ENCODE results near the gene ENO2. TPM values are rescaled to one million over a fixed set of nuclear protein-coding genes. Genes with fewer than 3 reads are reported as not detected.
A peak's percentile ranks its signal among the peaks of the same experiment; 100 is the strongest.
"Not testable (repeated sequence)": the region's sequence is repeated elsewhere in the genome, so short reads cannot be mapped to it uniquely, and the experiment has no call there.

Gene ENO2
- total RNA-seq (10 to 100 TPM in 7 of 9 donors, 1 to 10 TPM in 2; 7.4 to 53.6 (median 32.1) TPM), polyA plus RNA-seq (100 to 1,000 TPM in 1 of 3 donors, 10 to 100 TPM in 2; 29.5 to 113 (median 42.3) TPM)
- long read RNA-seq, donor 1, partial matches to known transcripts = 0 of 1 reads
- long read RNA-seq, donor 1, other reads (novel, unspliced or antisense) = 0 of 1 reads
- long read RNA-seq, donor 2, partial matches to known transcripts = 0 of 1 reads
- long read RNA-seq, donor 2, other reads (novel, unspliced or antisense) = 0 of 1 reads
- long read RNA-seq, donor 3, partial matches to known transcripts = 0 of 3 reads
- long read RNA-seq, donor 3, other reads (novel, unspliced or antisense) = 0 of 3 reads
- long read RNA-seq, donor 4, transcript ENO2-201 (12 exons, 2,423 nt) = major isoform, 8 of 11 reads
- long read RNA-seq, donor 4, partial matches to known transcripts = 1 of 11 reads
- long read RNA-seq, donor 4, other reads (novel, unspliced or antisense) = 1 of 11 reads
- long read RNA-seq, donor 5, transcript ENO2-211 (12 exons, 2,549 nt) = minor isoform, 14 of 154 reads
- long read RNA-seq, donor 5, transcript ENO2-201 (12 exons, 2,423 nt) = major isoform, 113 of 154 reads
- long read RNA-seq, donor 5, partial matches to known transcripts = 11 of 154 reads
- long read RNA-seq, donor 5, other reads (novel, unspliced or antisense) = 13 of 154 reads
- long read RNA-seq, donor 6, transcript ENO2-201 (12 exons, 2,423 nt) = major isoform, 26 of 36 reads
- long read RNA-seq, donor 6, transcript ENO2-211 (12 exons, 2,549 nt) = minor isoform, 5 of 36 reads
- long read RNA-seq, donor 6, partial matches to known transcripts = 4 of 36 reads
- long read RNA-seq, donor 6, other reads (novel, unspliced or antisense) = 0 of 36 reads
- long read RNA-seq, donor 7 = 0 reads
- long read RNA-seq, donor 8, partial matches to known transcripts = 0 of 2 reads
- long read RNA-seq, donor 8, other reads (novel, unspliced or antisense) = 0 of 2 reads
- long read RNA-seq, donor 9 = 0 reads
- long read RNA-seq, donor 10, partial matches to known transcripts = 0 of 1 reads
- long read RNA-seq, donor 10, other reads (novel, unspliced or antisense) = 0 of 1 reads

GRCh38 chr12:6914246-6914946, at the start of gene ENO2:
Gene ENO2, plus strand, starts transcription at chr12:6914580. Its CDS starts 1,253 bp downstream, at chr12:6915833.
- Histone ChIP-seq H3K27ac (peak within 1 kb of the TSS in 3 of 5 donors; percentile 52 to 85 (median 76)), H3K36me3 (replicated peaks in 1 of 2) (peaks cover 0 to 5% of the 10 kb centered on the region in 2 donors), H3K9me3 (replicated peaks in 1 of 3) (no peaks in the 10 kb centered on the region), H3K4me1 (replicated peaks in 1 of 2) (peaks cover 6 to 12% of the 10 kb centered on the region in 2 donors), H3K4me3 (peak within 1 kb of the TSS; percentile 24 to 69 (median 41)), H3K27me3 (no peaks in the 10 kb centered on the region)
- 0 to 1% (median 1%) methylated on average over 28 to 67 of the region's 68 CpGs for WGBS, 4 donors
- DNase-seq = peak; percentile 68 to 90 (median 82)
- TF ChIP-seq POLR2A (IDR thresholded peaks at IDR 0.05) = peak in 1 of 2 donors; percentile 52
- no peak for TF ChIP-seq CTCF (IDR thresholded peaks at IDR 0.05)
- intact Hi-C loops (cut with DNase I) = no loop called here

- intact Hi-C loops (cut with DNase I); H3K27me3 ChIP-seq; H3K27ac ChIP-seq; DNase-seq; H3K9me3 ChIP-seq (replicated peaks in 1 of 3); H3K4me3 ChIP-seq: not testable (repeated sequence)
- Histone ChIP-seq H3K4me1 (replicated peaks in 1 of 2) (peaks cover 18 to 28% of the 10 kb centered on the region in 2 donors), H3K36me3 (replicated peaks in 1 of 2) (peaks cover 0 to 73% of the 10 kb centered on the region in 2 donors)
- 92 to 95% (median 94%) methylated on average over 5 of the region's 5 CpGs; no CpG with 5 or more reads in 1 of the 4 donors for WGBS, 4 donors
These were observed 49.1 kb upstream of the ENO2 start for GRCh38 chr12:6865307-6865706.

- Histone ChIP-seq H3K27me3 (no peaks in the 10 kb centered on the region), H3K27ac (peak overlapping the region in 4 of 5 donors; percentile 97 to 98 (median 98)), H3K36me3 (replicated peaks in 1 of 2) (peaks cover 0 to 73% of the 10 kb centered on the region in 2 donors), H3K4me3 (peak overlapping the region in 1 of 4 donors; percentile 93), H3K4me1 (replicated peaks in 1 of 2) (peaks cover 21 to 37% of the 10 kb centered on the region in 2 donors), H3K9me3 (replicated peaks in 1 of 3) (no peaks in the 10 kb centered on the region)
- no peak for TF ChIP-seq POLR2A (IDR thresholded peaks at IDR 0.05)
- TF ChIP-seq CTCF (IDR thresholded peaks at IDR 0.05) = no peak
- DNase-seq = peak in 1 of 7 donors; percentile 50
- intact Hi-C loops (cut with DNase I) = no loop called here
- WGBS, 4 donors = 76 to 85% (median 81%) methylated on average over 15 to 19 of the region's 19 CpGs
These were observed 48.0 kb upstream of the ENO2 start for GRCh38 chr12:6866163-6866919.
